CD1c-positive myeloid dendritic cell (primary cell): Measurements from ENCODE around the gene PDE4B.
"Not testable (repeated sequence)": the region's sequence is repeated elsewhere in the genome, so short reads cannot be mapped to it uniquely, and the experiment has no call there.

Experiments
- DNase-seq: peaks from one replicate; pipeline ENCODE4 v3.0.0-alpha.2; 2016; ENCODE audit errors: extremely low spot score

The PDE4B gene

DNA sequence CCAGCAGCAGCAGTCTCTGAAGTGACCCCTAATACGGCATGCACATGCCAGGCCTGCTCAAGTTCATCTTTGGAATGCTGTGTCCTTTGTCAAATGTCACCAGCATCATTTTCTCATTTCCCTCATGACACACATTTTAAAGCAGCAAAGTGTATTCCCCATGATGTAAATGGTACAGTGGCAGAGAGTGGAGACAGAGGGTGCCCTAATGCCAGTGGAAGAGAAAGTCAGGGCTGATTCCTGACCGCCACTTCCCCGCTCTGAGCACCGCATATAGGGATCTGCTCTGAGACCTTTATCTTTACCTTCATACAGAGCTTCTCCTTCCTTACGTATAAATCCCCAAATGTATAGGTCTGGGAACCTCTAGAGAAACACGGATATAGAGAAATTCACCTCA is 518.9 kb downstream of the PDE4B start:
- DNase-seq: no peak

GRCh38 chr1:66312271-66312990 is 519.7 kb downstream of the PDE4B start:
- DNase-seq: no peak

- no peak for DNase-seq
Measured at GRCh38 chr1:66313429-66313828, 520.7 kb downstream of the PDE4B start.

- DNase-seq: peak; percentile 50
Measured at GRCh38 chr1:66315671-66316070, 523.0 kb downstream of the PDE4B start.

- peak; percentile 38 for DNase-seq
Measured at GRCh38 chr1:66316464-66317247, 524.0 kb downstream of the PDE4B start.

- DNase-seq: no peak
Measured at GRCh38 chr1:66317248-66317515, 524.5 kb downstream of the PDE4B start.

- DNase-seq: no peak
Measured at GRCh38 chr1:66320231-66320630, 527.5 kb downstream of the PDE4B start.

DNA sequence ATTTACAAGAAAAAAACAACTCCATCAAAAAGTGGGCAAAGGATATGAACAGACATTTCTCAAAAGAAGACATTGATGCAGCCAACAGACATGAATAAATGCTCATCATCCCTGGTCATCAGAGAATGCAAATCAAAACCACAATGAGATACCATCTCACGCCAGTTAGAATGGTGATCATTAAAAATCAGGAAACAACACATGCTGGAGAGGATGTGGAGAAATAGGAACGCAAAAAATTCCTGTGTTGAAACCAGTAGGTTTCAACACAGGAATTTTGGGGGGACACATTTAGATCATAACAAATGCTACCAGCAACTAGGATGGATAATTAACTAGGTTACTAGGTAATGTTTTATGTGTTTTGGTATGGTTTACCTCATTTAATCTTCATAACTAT is 529.8 kb downstream of the PDE4B start:
- DNase-seq: not testable (repeated sequence)

DNA sequence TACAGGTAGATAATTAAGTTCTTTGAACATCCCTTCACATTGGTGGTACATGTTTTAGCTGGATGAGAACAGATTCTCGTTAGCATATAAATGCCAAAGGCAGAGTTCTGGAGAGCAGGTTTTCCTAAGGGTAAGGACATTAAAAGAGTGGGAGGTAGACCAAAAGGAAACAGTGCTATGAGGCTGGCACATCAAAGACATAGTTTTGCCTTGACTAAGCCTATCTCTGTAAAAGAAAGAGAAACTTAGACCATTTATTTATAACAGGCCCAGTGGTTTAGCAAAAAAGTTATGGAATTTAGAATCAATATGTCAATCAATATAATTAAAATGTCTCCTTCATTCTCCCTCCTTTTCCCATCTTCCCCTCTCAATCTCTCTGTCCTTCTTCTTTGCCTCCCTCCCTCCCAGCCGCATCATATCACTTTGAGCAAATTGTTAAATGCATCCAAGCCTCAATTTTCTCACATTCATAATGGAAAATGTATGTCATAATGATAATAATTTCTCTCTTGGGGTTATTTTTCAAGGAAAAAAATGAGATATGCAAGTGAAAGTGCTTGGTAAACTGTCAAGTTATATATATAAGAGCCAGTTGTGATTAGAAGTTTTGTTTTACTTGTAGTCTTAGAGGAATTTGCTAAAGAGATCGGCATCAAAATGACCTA is 531.4 kb downstream of the PDE4B start:
- no peak for DNase-seq

DNA sequence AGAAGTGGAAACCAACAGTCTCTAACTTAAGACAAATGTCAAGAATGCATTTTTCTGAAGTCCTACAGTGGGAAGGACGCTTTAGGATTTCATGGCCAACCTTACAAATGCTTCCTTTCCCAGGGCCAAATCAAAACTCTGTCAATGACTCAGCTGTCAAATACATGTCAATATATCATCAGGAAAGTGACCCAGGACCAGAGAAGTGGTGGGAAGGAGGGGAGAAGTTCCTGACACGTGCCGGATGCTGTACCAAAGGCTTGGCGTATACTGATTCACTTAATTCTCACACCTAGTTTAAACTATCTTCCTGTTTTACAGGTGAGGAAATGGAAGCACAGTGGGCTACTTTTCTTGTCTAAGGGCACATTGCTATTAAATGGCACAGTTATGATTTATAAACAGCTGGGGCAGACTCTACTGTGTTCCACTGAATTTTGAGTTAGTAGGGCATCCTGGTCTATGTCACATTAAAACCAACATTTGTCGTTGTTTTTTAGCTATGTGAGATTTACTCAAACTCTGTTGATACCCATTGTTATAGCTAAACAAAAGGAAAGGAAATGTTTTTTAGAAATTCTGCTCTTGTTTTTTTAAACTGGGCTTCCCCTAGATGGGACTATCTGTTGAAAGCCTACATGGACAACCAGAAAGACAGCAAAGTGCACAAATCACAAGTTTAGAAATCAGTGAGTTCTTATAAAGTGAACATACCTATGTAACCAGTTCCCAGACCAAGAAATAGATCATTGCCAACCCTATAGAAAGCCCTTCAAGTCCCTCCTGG is 533.1 kb downstream of the PDE4B start:
- DNase-seq: no peak

GRCh38 chr1:66326867-66327266 is 534.2 kb downstream of the PDE4B start:
- DNase-seq: no peak

GRCh38 chr1:66327588-66327987 is 534.9 kb downstream of the PDE4B start:
- peak; percentile 72 for DNase-seq

- no peak for DNase-seq
Measured at GRCh38 chr1:66328896-66329295, 536.2 kb downstream of the PDE4B start.

GRCh38 chr1:66330722-66331141 is 538.0 kb downstream of the PDE4B start:
- DNase-seq: peak; percentile 61

GRCh38 chr1:66331658-66332547 is 539.2 kb downstream of the PDE4B start:
- peak; percentile 87 for DNase-seq

GRCh38 chr1:66332548-66332901 is 539.8 kb downstream of the PDE4B start:
- DNase-seq: no peak

DNA sequence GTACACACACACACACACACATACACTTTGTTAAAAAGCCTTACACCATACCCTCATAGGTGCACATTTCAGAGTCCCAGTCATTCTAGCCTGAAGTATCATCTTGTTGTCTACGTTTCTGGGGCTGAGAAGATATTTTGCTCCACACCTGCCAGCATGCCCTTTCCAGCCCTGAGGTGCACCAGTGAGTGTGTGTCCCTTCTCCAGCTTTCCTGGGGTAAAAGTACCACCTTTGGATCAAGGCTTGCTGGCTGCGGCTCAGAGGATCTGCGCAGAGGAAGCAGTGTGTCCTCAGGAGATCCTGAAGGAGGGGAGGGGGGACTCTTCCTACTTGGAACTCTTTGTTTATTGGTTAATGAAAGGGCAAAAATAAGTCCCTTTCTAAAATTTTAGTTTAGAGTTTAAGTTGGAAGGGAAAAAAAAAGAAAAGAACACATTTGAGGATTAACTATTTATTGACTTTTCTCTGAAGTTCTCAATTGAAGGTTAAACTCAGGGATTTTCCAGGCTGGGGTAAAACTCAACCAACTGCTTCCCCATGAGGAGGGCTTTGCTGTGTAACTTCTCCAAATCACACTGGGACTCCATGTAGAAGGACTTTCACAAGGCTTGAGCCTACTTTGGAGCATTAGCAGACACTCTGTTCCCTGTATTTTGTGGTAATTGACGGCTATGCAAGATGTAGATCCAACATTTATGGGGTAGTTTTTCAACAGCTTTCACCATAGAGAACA is 540.9 kb downstream of the PDE4B start:
- peak; percentile 75 for DNase-seq

DNA sequence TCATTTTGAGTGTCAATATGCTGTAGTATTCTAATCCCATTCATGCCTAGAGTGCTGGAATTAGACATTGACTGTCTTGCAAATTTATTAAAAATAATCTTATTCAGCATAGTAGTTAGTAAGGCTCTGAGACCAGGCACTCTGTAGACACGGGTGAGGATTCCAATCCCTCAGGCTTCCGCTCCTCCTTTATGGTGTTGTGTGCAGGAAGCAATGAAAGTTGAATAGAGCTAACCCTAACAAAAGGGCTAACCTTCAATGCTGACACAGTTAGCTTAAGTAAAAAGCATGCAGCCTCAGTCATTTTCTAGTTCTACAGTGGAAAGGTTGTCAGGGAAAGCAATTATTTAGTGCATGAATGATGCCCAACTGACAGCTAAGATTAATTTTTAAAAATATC is 541.6 kb downstream of the PDE4B start:
- DNase-seq: no peak

DNA sequence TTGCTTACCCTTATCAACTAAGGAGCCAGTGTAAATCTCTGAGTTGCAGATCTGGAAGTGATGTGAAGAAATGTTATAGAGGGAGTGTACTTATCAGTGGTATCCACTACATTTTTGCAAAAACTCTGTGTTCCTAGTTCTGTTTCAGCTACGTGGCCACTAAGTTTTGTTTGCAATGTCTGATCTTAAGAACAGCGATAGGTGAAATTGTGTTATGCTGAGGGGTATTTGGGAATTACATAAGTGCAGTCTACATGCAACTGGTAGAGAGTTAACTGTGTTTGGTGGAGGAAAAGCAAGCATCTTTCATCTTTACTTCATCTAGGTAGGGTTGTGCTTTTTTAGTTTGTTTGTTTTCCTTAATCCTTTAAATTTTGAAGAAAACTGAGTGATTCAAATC is 542.4 kb downstream of the PDE4B start:
- no peak for DNase-seq

- DNase-seq: peak; percentile 86
Measured at GRCh38 chr1:66335859-66336640, 543.4 kb downstream of the PDE4B start.
